ENCODE results near the gene ANKRD44.

- TF ChIP-seq CTCF (conservative IDR thresholded peaks at IDR 0.05 in 1 of 2, IDR thresholded peaks at IDR 0.05 in 1 of 2; ENCODE audit: extremely low read depth in 1 of 2, insufficient read depth in 1 of 2, low read depth in 1 of 2, low read length in 2 of 2) (no peak), EZH2 (IDR thresholded peaks at IDR 0.05; ENCODE audit: borderline replicate concordance, low read length) (no peak)
Observed at GRCh38 chr2:197007716-197008628, 302.6 kb downstream of the ANKRD44 start.

Data from mammary epithelial cell (primary cell).